Kidney (tissue), 14 donors: ENCODE results near the gene SWAP70. TPM values are rescaled to one million over a fixed set of nuclear protein-coding genes. Genes with fewer than 3 reads are reported as not detected.

Experiments
- DNase-seq, 5 donors: peaks; one replicate each; pipeline ENCODE4 v3.0.0-alpha.2; 2013 to 2020
- FAIRE-seq: peaks from 2 replicates; lab custom pipeline; 2012; peaks lifted over from hg19 to GRCh38; lab: Jason Lieb, UNC
- H3K27ac ChIP-seq, 2 donors: one replicate each; pipeline ENCODE4 v1.7.0; 2013; ENCODE audit warnings: low read depth in 2 of 2, low read length in 2 of 2, inconsistent platforms in 1 of 2
- H3K27me3 ChIP-seq: one replicate; pipeline ENCODE4 v1.7.1; 2013; ENCODE audit warnings: low read length, inconsistent platforms; ENCODE audit not compliant: control insufficient read depth, insufficient read depth
- H3K36me3 ChIP-seq, 3 donors: one replicate each; pipeline versions ENCODE4 v1.7.0 to v1.7.1; 2013; ENCODE audit warnings: low read length in 3 of 3, control low read depth in 1 of 3, inconsistent platforms in 1 of 3; ENCODE audit not compliant: insufficient read depth in 3 of 3, control insufficient read depth in 2 of 3
- H3K4me1 ChIP-seq, 3 donors: one replicate each; pipeline versions ENCODE4 v1.7.0 to v1.7.1; 2013; ENCODE audit warnings: low read length in 3 of 3, inconsistent platforms in 1 of 3, low read depth in 1 of 3; ENCODE audit not compliant: control insufficient read depth in 2 of 3, insufficient read depth in 2 of 3
- H3K4me3 ChIP-seq, 3 donors: one replicate each; pipeline versions ENCODE4 v1.7.0 to v1.8.1; 2013; ENCODE audit warnings: low read length in 3 of 3, control low read depth in 1 of 3, inconsistent platforms in 1 of 3
- H3K9ac ChIP-seq, 3 donors: one replicate each; pipeline versions ENCODE4 v1.7.0 to v1.7.1; 2013; ENCODE audit warnings: low read length in 3 of 3, control low read depth in 1 of 3, inconsistent platforms in 1 of 3
- H3K9me3 ChIP-seq, 3 donors: one replicate each; pipeline versions ENCODE4 v1.7.0 to v1.7.1; 2013; ENCODE audit warnings: low read length in 3 of 3, control low read depth in 1 of 3, inconsistent platforms in 1 of 3; ENCODE audit not compliant: control insufficient read depth in 2 of 3, insufficient read depth in 1 of 3
- intact Hi-C: fragments of 100-400 bp; cut with DNase I; formaldehyde crosslinking; loops from one replicate; pipeline ENCODE4 v1.11.1; 2022
- polyA plus RNA-seq: library from polyadenylated mRNA; stranded (reverse); fragments of 350-450 nt; fragmentation: Illumina TruSeq; extraction: RNeasy Lipid Tissue Mini Kit (QIAGEN cat#74804); gene quantifications from one replicate; pipeline ENCODE4 v1.2.3, GENCODE V29; 2014; ENCODE audit warnings: low read depth, low replicate concordance; ENCODE audit not compliant: insufficient read depth
- total RNA-seq: library from RNA; stranded (reverse); fragmentation: NEBNext Ultra II Directional; extraction: Animal tissue kit (Norgen Biotek cat#: 25700); gene quantifications from one replicate; pipeline ENCODE4 v1.2.1, GENCODE V29; 2021
- TF ChIP-seq, protein P1 (sequence below): IDR thresholded peaks from 3 replicates; pipeline ENCODE4 v1.5.1; 2012; ENCODE audit warnings: mild to moderate bottlenecking, moderate library complexity, borderline replicate concordance; ENCODE audit not compliant: insufficient read depth; ENCODE audit errors: extremely low read depth
- donor health status: control.
- donor health status: control.
- donor health status: control.
- donor health status: control.
- donor health status: control.
- donor health status: DM: yes; HTN: yes; CAD: no.
- donor health status: Normal renal cell carcinoma (clear cell type).

SWAP70 gene
- total and polyA plus RNA-seq, 2 donors from 2014 or later: 11.1 to 61.0 TPM

DNA sequence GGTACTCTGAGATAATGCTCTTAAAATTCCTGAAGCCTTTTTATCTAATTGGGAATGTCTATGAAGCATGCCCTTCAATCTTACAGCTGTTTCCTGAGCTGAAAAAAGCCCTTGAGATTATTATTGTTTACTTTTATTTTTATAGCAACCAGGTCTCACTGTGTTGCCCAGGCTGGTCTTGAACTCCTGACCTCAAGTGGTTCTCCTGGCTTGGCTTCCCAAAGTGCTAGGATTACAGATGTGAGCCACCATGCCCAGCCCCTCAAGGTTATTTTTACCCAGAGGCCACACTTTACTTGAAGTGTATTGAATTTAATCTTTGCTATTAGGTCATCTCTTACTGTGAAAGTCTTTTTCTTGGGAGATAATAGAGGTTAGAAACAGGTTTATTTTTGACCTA lies 7.0 kb upstream of the SWAP70 start:
- no peak overlapping the region for H3K4me3 ChIP-seq
- no peaks in the 10 kb centered on the region for H3K27me3 ChIP-seq
- H3K36me3 ChIP-seq: no peaks in the 10 kb centered on the region
- H3K9ac ChIP-seq: no peak overlapping the region
- no peaks in the 10 kb centered on the region for H3K4me1 ChIP-seq
- DNase-seq (no peak), FAIRE-seq (no peak)
- intact Hi-C loops: no loop called here
- H3K27ac ChIP-seq: no peak overlapping the region
- TF ChIP-seq, protein P1, sequence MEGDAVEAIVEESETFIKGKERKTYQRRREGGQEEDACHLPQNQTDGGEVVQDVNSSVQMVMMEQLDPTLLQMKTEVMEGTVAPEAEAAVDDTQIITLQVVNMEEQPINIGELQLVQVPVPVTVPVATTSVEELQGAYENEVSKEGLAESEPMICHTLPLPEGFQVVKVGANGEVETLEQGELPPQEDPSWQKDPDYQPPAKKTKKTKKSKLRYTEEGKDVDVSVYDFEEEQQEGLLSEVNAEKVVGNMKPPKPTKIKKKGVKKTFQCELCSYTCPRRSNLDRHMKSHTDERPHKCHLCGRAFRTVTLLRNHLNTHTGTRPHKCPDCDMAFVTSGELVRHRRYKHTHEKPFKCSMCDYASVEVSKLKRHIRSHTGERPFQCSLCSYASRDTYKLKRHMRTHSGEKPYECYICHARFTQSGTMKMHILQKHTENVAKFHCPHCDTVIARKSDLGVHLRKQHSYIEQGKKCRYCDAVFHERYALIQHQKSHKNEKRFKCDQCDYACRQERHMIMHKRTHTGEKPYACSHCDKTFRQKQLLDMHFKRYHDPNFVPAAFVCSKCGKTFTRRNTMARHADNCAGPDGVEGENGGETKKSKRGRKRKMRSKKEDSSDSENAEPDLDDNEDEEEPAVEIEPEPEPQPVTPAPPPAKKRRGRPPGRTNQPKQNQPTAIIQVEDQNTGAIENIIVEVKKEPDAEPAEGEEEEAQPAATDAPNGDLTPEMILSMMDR: no peak
- no peaks in the 10 kb centered on the region for H3K9me3 ChIP-seq

DNA sequence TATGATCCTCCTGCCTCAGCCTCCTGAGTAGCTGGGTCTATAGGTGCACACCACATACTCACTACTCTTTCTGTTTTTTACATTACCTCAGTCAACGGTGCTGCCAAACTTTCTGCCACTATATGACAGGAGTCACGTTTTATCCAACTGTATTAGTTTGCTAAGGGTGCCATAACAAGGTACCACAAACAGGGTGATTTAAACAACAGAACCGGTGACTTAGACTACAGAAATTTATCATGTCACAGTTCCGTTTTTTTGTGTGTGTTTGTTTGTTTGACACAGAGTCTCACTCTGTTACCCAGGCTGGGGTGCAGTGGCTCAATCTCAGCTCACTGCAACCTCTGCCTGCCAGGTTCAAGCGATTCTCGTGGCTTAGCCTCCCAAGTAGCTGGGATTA lies 6.3 kb upstream of the SWAP70 start:
- no peaks in the 10 kb centered on the region for H3K27me3 ChIP-seq
- TF ChIP-seq, protein P1: no peak
- no peak for DNase-seq
- FAIRE-seq: no peak
- no peaks in the 10 kb centered on the region for H3K4me1 ChIP-seq
- H3K27ac ChIP-seq: no peak overlapping the region
- H3K36me3 ChIP-seq: no peaks in the 10 kb centered on the region
- no peak overlapping the region for H3K4me3 ChIP-seq
- no peak overlapping the region for H3K9ac ChIP-seq
- intact Hi-C loops: no loop called here
- H3K9me3 ChIP-seq: no peaks in the 10 kb centered on the region

- DNase-seq: no peak
- H3K27ac ChIP-seq: no peak overlapping the region
- H3K9ac ChIP-seq: no peak overlapping the region
- peaks cover 0 to 5% (median 2%) of the 10 kb centered on the region in 3 donors for H3K9me3 ChIP-seq
- intact Hi-C loops: no loop called here
- no peak for FAIRE-seq
- TF ChIP-seq, protein P1: no peak
- no peaks in the 10 kb centered on the region for H3K27me3 ChIP-seq
- H3K36me3 ChIP-seq: no peaks in the 10 kb centered on the region
- peaks cover 0 to 2% (median 0%) of the 10 kb centered on the region in 3 donors for H3K4me1 ChIP-seq
- no peak overlapping the region for H3K4me3 ChIP-seq
These were observed 3.0 kb upstream of the SWAP70 start for GRCh38 chr11:9660886-9661285.

DNA sequence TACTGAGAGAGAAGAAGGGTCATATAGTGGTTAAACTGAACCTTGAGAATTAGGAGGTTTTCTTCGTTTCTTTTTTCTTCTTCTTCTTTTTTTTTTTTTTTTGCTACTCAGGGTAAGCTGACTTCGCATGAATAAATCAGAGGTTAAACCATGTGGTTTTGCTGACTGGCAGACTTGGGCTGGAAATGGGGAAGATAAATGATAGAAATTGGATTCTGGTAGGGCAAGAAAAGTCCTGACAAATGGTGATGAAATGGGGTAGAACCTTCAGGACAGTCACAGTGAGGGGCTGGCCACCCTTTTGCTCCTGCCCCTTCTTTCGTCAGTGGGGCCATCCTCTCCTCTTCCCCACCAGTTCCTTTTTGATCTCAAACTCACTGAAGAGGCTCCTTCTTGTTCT lies 1.6 kb upstream of the SWAP70 start:
- H3K4me1 ChIP-seq: peaks cover 0 to 2% (median 0%) of the 10 kb centered on the region in 3 donors
- H3K27ac ChIP-seq: no peak overlapping the region
- FAIRE-seq: no peak
- no peaks in the 10 kb centered on the region for H3K36me3 ChIP-seq
- H3K27me3 ChIP-seq: no peaks in the 10 kb centered on the region
- TF ChIP-seq, protein P1: no peak
- peaks cover 0 to 6% (median 2%) of the 10 kb centered on the region in 3 donors for H3K9me3 ChIP-seq
- H3K9ac ChIP-seq: no peak overlapping the region
- DNase-seq: no peak
- intact Hi-C loops: no loop called here
- H3K4me3 ChIP-seq: no peak overlapping the region
